Hair follicle dermal papilla cell (primary cell): ENCODE results near the gene SLC38A10. TPM values are rescaled to one million over a fixed set of nuclear protein-coding genes. Genes with fewer than 3 reads are reported as not detected.

ENCODE experiments used
- total RNA-seq: library from RNA; depleted of rRNA; stranded (reverse); fragments of >200 nt; gene quantifications from 2 replicates; pipeline ENCODE4 v1.2.3, GENCODE V29; 2012

SLC38A10 gene
- 60.6 and 64.4 TPM in 2 replicates for total RNA-seq

GRCh38 chr17:81295031-81295675 is at the start of gene SLC38A10:
TSS of gene SLC38A10 (minus strand) at chr17:81295307. CDS start at chr17:81294921, 386 bp downstream.

GRCh38 chr17:81238815-81239713 is 56.0 kb downstream of the SLC38A10 start, which contains the start of the genes NDUFAF8 and TEPSIN:
TSS of gene NDUFAF8 (plus strand) at chr17:81239318. CDS start at chr17:81239364, 46 bp downstream.
TSS of gene TEPSIN (minus strand) at chr17:81239055. CDS start at chr17:81239033, 22 bp downstream.

GRCh38 chr17:81222906-81223761 is 72.0 kb downstream of the SLC38A10 start, which contains the start of gene CEP131:
TSS of gene CEP131 (minus strand) at chr17:81222965. CDS start at chr17:81220056, 2,909 bp downstream.

Other genes with a start within 250 kb of the SLC38A10 start
- gene PVALEF, start 129.8 kb downstream of the SLC38A10 start, total RNA-seq = not detected in 2 replicates
- 0.12 and 0.16 TPM in 2 replicates for gene AATK, start 129.1 kb downstream of the SLC38A10 start, total RNA-seq
- 7.4 and 10.4 TPM in 2 replicates for gene CEP131, start 72.3 kb downstream of the SLC38A10 start, total RNA-seq
- gene TEPSIN, start 56.3 kb downstream of the SLC38A10 start, total RNA-seq = 19.6 and 21.7 TPM in 2 replicates
- gene NDUFAF8, start 56.0 kb downstream of the SLC38A10 start, total RNA-seq = 9.9 and 13.0 TPM in 2 replicates
- gene BAHCC1, start 100.2 kb upstream of the SLC38A10 start, total RNA-seq = 16.3 and 25.5 TPM in 2 replicates
- 20,946 and 30,159 TPM in 2 replicates for gene ACTG1, start 217.5 kb upstream of the SLC38A10 start, total RNA-seq
- 8.9 and 10.0 TPM in 2 replicates for gene FSCN2, start 233.1 kb upstream of the SLC38A10 start, total RNA-seq